Chondrocyte (in vitro differentiated cells): Measurements from ENCODE around the gene INPP4B. TPM values are rescaled to one million over a fixed set of nuclear protein-coding genes. Genes with fewer than 3 reads are reported as not detected.
A peak's percentile ranks its signal among the peaks of the same experiment; 100 is the strongest.

ENCODE experiments used
- DNase-seq: peaks from one replicate; pipeline ENCODE4 v3.0.0; 2021; ENCODE audit warnings: mixed read lengths, low spot score
- H3K27ac Mint-ChIP-seq: one replicate; pipeline ENCODE4 v1.8.0; 2021; ENCODE audit warnings: mild to moderate bottlenecking, moderate library complexity, mixed read lengths; ENCODE audit not compliant: unreplicated experiment
- H3K27me3 Mint-ChIP-seq: 2 replicates; pipeline ENCODE4 v1.8.0; 2021; ENCODE audit warnings: low read depth, mixed read lengths
- H3K36me3 Mint-ChIP-seq: 2 replicates; pipeline ENCODE4 v1.8.0; 2021; ENCODE audit warnings: low read depth, mixed read lengths
- H3K4me1 Mint-ChIP-seq: 2 replicates; pipeline ENCODE4 v1.8.0; 2021; ENCODE audit warnings: low read depth, mild to moderate bottlenecking, mixed read lengths
- H3K4me3 Mint-ChIP-seq: one replicate; pipeline ENCODE4 v1.8.0; 2021; ENCODE audit warnings: mild to moderate bottlenecking, moderate library complexity, mixed read lengths; ENCODE audit not compliant: unreplicated experiment
- H3K9me3 Mint-ChIP-seq: 2 replicates; pipeline ENCODE4 v1.8.0; 2021; ENCODE audit warnings: low read depth, mixed read lengths
- total RNA-seq: library from RNA; stranded (reverse); gene quantifications from 3 replicates; pipeline ENCODE4 v1.2.1, GENCODE V29; 2021
- TF ChIP-seq, protein P1 (sequence below): fragments of 200-600 bp; sonication (generic); IDR thresholded peaks from 2 replicates; pipeline ENCODE4 v1.5.0; 2021; ENCODE audit warnings: antibody characterized with exemption, mild to moderate bottlenecking, moderate library complexity

Gene INPP4B
- total RNA-seq, 1 donor from 2014 or later = 30.0 TPM

DNA sequence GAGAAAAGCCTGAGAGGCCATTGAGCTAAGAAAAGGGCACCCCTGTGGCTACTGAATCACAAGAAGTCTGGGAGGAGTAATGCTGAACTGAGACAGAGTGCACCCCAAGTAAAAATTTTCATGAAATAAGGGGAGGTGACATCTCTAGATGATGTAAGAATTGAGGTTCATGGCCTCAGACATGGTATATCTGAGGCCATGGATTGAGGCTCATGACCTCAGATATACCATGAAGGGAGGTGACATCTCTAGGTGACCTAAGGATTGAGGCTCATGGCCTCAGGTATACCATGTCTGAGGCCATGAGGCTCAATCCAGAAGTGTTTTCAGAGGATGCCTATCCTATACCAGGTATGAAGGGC lies 560.9 kb downstream of the INPP4B start:
- peaks cover 5% of the 10 kb centered on the region for H3K9me3 Mint-ChIP-seq
- no peak overlapping the region for H3K4me3 Mint-ChIP-seq
- TF ChIP-seq, protein P1, sequence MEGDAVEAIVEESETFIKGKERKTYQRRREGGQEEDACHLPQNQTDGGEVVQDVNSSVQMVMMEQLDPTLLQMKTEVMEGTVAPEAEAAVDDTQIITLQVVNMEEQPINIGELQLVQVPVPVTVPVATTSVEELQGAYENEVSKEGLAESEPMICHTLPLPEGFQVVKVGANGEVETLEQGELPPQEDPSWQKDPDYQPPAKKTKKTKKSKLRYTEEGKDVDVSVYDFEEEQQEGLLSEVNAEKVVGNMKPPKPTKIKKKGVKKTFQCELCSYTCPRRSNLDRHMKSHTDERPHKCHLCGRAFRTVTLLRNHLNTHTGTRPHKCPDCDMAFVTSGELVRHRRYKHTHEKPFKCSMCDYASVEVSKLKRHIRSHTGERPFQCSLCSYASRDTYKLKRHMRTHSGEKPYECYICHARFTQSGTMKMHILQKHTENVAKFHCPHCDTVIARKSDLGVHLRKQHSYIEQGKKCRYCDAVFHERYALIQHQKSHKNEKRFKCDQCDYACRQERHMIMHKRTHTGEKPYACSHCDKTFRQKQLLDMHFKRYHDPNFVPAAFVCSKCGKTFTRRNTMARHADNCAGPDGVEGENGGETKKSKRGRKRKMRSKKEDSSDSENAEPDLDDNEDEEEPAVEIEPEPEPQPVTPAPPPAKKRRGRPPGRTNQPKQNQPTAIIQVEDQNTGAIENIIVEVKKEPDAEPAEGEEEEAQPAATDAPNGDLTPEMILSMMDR = no peak
- no peak overlapping the region for H3K27ac Mint-ChIP-seq
- no peak for DNase-seq
- H3K36me3 Mint-ChIP-seq = peaks cover 7% of the 10 kb centered on the region
- no peaks in the 10 kb centered on the region for H3K27me3 Mint-ChIP-seq
- H3K4me1 Mint-ChIP-seq = no peaks in the 10 kb centered on the region

DNA sequence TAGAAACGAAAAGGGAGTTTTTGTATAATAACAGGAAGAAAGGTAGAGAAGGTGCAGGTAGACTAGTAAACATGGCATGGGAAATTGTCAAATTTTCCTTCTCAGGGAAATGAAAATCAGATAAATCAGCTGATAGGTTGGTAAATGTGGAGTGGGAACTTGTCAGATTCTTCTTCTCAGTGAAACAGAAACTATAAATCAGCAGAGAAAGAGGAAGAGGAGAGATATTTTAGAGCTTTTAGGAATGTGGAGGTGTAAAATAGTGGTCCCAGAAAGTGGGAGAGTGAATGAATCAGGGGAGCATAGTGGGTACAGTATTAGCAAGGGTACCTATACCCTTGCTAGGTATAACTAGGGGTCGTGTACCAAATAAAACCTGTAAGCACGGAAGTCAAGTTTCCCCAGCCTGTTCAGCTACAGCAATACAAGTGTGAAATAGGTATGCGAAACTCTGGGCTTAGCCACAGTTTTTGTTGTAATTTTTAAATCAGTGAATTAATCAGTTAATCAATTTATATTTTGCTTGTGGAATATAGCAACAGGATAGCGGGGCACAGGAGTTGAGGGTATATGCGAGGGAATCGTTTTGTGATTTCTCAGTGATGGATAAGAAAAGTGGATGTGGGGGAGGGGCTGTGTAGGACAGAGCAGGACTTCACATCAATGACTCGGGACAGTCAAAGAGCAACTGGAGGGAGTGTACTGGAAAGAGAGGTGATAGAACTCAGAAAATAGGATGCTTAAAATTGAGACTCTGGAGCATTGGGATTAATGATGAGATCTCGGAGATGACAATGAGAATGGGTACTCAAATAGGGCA lies 561.5 kb downstream of the INPP4B start:
- DNase-seq = no peak
- Mint-ChIP-seq H3K9me3 (peaks cover 2% of the 10 kb centered on the region), H3K27ac (no peak overlapping the region), H3K4me1 (no peaks in the 10 kb centered on the region), H3K36me3 (peaks cover 5% of the 10 kb centered on the region), H3K4me3 (no peak overlapping the region), H3K27me3 (no peaks in the 10 kb centered on the region)
- TF ChIP-seq, protein P1 = no peak

DNA sequence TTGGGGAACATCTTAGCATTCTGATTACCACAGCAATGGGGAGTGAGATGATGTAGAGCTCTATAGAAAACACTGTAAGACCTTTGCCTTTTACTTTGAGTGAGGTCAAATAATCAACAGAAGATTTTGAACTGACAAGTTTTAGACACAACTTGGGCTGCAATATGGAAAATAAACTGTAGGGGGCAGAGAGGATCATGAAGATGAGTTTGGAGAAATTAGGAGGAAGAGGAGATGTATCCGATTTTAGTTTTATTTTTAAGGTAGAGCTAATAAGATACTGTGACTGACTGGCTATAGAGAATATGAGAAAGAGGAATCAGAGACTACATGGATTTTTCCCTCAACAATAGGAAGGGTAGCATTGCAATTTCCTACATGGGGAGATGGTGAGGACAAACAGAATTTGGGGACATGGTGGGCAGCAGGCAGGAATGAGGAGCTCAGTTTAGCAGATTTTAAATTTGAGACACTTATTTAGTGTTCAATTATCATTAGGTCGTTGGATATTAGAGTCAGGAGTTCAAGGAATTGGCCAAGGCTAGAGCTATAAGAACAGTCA lies 563.1 kb downstream of the INPP4B start:
- Mint-ChIP-seq H3K4me1 (peaks cover 8% of the 10 kb centered on the region), H3K9me3 (no peaks in the 10 kb centered on the region), H3K27ac (no peak overlapping the region), H3K27me3 (no peaks in the 10 kb centered on the region), H3K36me3 (no peaks in the 10 kb centered on the region), H3K4me3 (no peak overlapping the region)
- TF ChIP-seq, protein P1 = peak; percentile 74
- DNase-seq = no peak

DNA sequence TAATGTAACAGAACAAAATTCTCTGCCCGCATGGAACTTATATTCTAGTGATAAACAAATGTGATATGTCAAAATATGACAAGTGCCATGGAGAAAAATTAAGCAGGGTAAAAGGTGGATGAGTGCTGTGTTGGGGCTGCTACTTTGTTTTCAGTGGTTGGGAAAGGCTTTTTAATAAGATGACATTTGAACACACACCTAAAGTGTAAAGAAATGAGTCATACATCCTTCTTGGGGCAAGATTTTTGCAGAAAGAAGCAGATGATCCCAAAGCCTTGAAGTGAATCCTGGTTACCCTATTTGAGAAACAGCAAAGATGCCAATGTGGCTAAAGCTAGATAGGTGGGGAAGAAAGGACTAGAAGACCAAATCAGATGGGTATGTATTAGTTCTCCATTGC lies 564.1 kb downstream of the INPP4B start:
- Mint-ChIP-seq H3K9me3 (no peaks in the 10 kb centered on the region), H3K27me3 (no peaks in the 10 kb centered on the region), H3K4me1 (peaks cover 8% of the 10 kb centered on the region), H3K36me3 (no peaks in the 10 kb centered on the region), H3K4me3 (no peak overlapping the region), H3K27ac (no peak overlapping the region)
- TF ChIP-seq, protein P1 = no peak
- DNase-seq = no peak

DNA sequence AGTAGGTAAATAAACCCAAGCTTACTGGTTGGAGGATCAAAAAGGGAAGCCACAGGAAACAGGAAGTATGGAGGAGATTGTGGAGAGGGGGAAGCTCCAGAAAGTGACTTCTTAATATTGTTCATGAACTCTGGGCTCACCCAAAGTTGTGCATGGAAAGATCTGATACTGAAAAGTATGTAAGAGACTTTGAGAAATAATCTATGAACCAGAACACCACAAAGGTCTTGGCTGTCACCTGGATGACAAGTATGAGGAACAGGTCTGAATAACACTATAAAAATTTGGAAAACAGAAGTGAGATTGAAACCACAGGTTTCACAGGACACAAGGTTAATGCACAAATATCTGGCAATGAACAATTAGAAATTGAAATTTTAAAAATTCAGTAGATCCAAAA lies 567.4 kb downstream of the INPP4B start:
- TF ChIP-seq, protein P1 = no peak
- no peak overlapping the region for H3K4me3 Mint-ChIP-seq
- peaks cover 14% of the 10 kb centered on the region for H3K4me1 Mint-ChIP-seq
- H3K36me3 Mint-ChIP-seq = peaks cover 2% of the 10 kb centered on the region
- DNase-seq = no peak
- no peaks in the 10 kb centered on the region for H3K27me3 Mint-ChIP-seq
- no peak overlapping the region for H3K27ac Mint-ChIP-seq
- peaks cover 8% of the 10 kb centered on the region for H3K9me3 Mint-ChIP-seq
